Adrenal gland (tissue), 12 donors: ENCODE measurements around the gene PRKAR1A. TPM values are rescaled to one million over a fixed set of nuclear protein-coding genes. Genes with fewer than 3 reads are reported as not detected.

Source experiments
- DNase-seq, 7 donors: peaks; one replicate each; pipeline ENCODE4 v3.0.0-alpha.2; 2019 to 2020
- H3K27ac ChIP-seq, 5 donors: fragments of 200-600 bp; sonication (generic) in 4 of 5; 1 replicate in 3 of 5; 2 replicates in 2 of 5; pipeline versions ENCODE4 v1.5.1 to v1.8.0; 2016 to 2020; ENCODE audit warnings: mild to moderate bottlenecking in 1 of 5
- H3K27me3 ChIP-seq: fragments of 200-600 bp; 2 replicates; pipeline ENCODE4 v1.8.0; 2021
- H3K36me3 ChIP-seq, 2 donors: fragments of 200-600 bp; replicated peaks in 1 of 2; 1 replicate in 1 of 2; 2 replicates in 1 of 2; pipeline versions ENCODE4 v1.5.1 to v1.8.0; 2018 to 2022
- H3K4me1 ChIP-seq, 2 donors: fragments of 200-600 bp; replicated peaks in 1 of 2; 1 replicate in 1 of 2; 2 replicates in 1 of 2; pipeline versions ENCODE4 v1.5.1 to v1.8.0; 2018 to 2021
- H3K4me3 ChIP-seq, 4 donors: fragments of 200-600 bp; sonication (generic) in 3 of 4; one replicate each; pipeline ENCODE4 v1.5.1; 2016 to 2018
- H3K9me3 ChIP-seq, 3 donors: fragments of 200-600 bp; sonication (generic) in 1 of 3; replicated peaks in 1 of 3; 1 replicate in 2 of 3; 2 replicates in 1 of 3; pipeline versions ENCODE4 v1.5.1 to v1.8.0; 2016 to 2021
- POLR2A ChIP-seq, 2 donors: fragments of 450-650 bp; IDR thresholded peaks; one replicate each; pipeline ENCODE4 v1.6.1; 2017; ENCODE audit warnings: antibody characterized with exemption in 2 of 2, mild to moderate bottlenecking in 2 of 2, moderate library complexity in 1 of 2
- WGBS, 4 donors: extraction: QIAGEN DNeasy Blood & Tissue Kit in 2 of 4; methylation state at CpG; one replicate each; pipeline versions ENCODE4 v1.1.5 to v1.1.7; 2013 to 2017; 5-methylcytosine and 5-hydroxymethylcytosine counted together
- intact Hi-C, 2 donors: fragments of 100-400 bp; cut with DNase I; formaldehyde crosslinking; loops; one replicate each; pipeline versions ENCODE4 v1.14.1 to v1.15.0; 2022 to 2023
- polyA plus RNA-seq, 3 donors: library from polyadenylated mRNA; stranded (reverse); fragments of 200-250 nt in 2 of 3; fragments of 350-450 nt in 1 of 3; fragmentation: Illumina TruSeq in 1 of 3; extraction: RNeasy Lipid Tissue Mini Kit (QIAGEN cat#74804) in 1 of 3; gene quantifications; one replicate each; pipeline ENCODE4 v1.2.3, GENCODE V29; 2013 to 2014
- total RNA-seq, 9 donors: library from RNA; depleted of rRNA in 4 of 9; stranded (reverse); fragments of >200 nt in 4 of 9; fragments of 120-200 nt in 1 of 9; fragmentation: NEBNext Ultra II Directional in 1 of 9; extraction: Animal tissue kit (Norgen Biotek cat#: 25700) in 1 of 9; gene quantifications; one replicate each; pipeline versions ENCODE4 v1.1.0 to v1.2.4, GENCODE V29; 2013 to 2023
- TF ChIP-seq, protein P1 (sequence below), 6 experiments: fragments of 450-650 bp in 4 of 6; fragments of 200-600 bp in 2 of 6; sonication (generic) in 1 of 6; IDR thresholded peaks; 1 replicate in 5 of 6; 2 replicates in 1 of 6; pipeline versions ENCODE4 v1.5.1 to v1.8.0; 2016 to 2021; ENCODE audit warnings: antibody characterized with exemption in 6 of 6, mild to moderate bottlenecking in 2 of 6, moderate library complexity in 1 of 6
- donor health status: healthy with polysubstance abuse.
- donor health status: Bipolar disorder and iron deficiency.
- donor health status: DM: yes; HTN: yes; CAD: no.
- donor health status: DM: no; HTN: no; CAD: no.
- donor health status: DM: no; HTN: no; CAD: no.
- donor health status: DM: yes; HTN: yes; CAD: no.

The PRKAR1A gene
- total and polyA plus RNA-seq, 12 donors: 56.3 to 585 (median 388) TPM

DNA sequence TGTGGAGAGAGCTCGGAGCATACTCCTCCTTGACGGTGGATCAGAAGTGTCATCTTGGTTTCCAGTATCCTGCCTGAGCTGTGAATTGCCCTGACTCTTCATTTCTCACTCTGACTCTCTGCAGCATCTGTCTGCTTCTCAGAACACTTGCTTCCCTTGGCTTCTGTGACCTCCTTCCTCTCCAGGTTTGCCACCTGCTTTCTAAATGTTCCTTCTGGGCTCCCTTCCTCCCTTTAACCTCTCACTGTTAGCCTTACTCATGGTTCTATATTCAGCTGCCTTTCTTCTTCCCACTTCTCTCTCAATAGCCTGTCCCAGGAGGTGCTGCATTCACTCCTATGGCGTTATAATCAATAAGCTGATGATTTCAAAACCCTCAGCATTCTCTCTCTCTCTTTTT is 11.2 kb upstream of the PRKAR1A start:
- Histone ChIP-seq H3K4me3 (no peak overlapping the region), H3K9me3 (no peaks in the 10 kb centered on the region), H3K27ac (no peak overlapping the region), H3K36me3 (no peaks in the 10 kb centered on the region), H3K4me1 (peaks cover 5 to 17% of the 10 kb centered on the region in 2 donors), H3K27me3 (no peaks in the 10 kb centered on the region)
- DNase-seq: no peak
- TF ChIP-seq, protein P1, sequence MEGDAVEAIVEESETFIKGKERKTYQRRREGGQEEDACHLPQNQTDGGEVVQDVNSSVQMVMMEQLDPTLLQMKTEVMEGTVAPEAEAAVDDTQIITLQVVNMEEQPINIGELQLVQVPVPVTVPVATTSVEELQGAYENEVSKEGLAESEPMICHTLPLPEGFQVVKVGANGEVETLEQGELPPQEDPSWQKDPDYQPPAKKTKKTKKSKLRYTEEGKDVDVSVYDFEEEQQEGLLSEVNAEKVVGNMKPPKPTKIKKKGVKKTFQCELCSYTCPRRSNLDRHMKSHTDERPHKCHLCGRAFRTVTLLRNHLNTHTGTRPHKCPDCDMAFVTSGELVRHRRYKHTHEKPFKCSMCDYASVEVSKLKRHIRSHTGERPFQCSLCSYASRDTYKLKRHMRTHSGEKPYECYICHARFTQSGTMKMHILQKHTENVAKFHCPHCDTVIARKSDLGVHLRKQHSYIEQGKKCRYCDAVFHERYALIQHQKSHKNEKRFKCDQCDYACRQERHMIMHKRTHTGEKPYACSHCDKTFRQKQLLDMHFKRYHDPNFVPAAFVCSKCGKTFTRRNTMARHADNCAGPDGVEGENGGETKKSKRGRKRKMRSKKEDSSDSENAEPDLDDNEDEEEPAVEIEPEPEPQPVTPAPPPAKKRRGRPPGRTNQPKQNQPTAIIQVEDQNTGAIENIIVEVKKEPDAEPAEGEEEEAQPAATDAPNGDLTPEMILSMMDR (IDR thresholded peaks at IDR 0.05): no peak
- no peak for TF ChIP-seq POLR2A (IDR thresholded peaks at IDR 0.05)
- intact Hi-C loops: no loop called here
- 77 to 84% (median 82%) methylated on average over 3 of the region's 3 CpGs for WGBS, 4 donors

DNA sequence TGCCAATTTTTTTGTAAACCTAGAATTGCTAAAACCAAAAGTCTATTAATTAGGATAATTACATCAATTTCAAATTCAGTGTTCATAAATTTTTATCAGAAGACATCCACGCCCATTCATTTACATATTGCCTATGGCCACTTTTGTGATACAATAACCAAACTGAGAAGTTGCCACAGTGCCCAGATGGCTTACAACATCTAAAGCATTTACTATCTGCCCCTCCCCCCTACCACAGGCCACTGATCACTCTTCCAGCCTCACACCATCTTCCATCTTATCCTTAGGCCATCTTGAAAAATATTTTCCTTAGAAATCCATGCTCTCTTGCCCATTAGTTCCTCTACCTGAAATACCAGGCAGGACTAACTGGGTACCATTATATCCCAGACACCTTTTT is 6.3 kb upstream of the PRKAR1A start:
- H3K27me3 ChIP-seq: no peaks in the 10 kb centered on the region
- no peak overlapping the region for H3K4me3 ChIP-seq
- H3K4me1 ChIP-seq: peaks cover 14 to 31% of the 10 kb centered on the region in 2 donors
- no peaks in the 10 kb centered on the region for H3K36me3 ChIP-seq
- 88 to 97% (median 94%) methylated on average over 1 of the region's 1 CpG for WGBS, 4 donors
- H3K27ac ChIP-seq: no peak overlapping the region
- TF ChIP-seq, protein P1 (IDR thresholded peaks at IDR 0.05): no peak
- no peak for TF ChIP-seq POLR2A (IDR thresholded peaks at IDR 0.05)
- intact Hi-C loops: no loop called here
- H3K9me3 ChIP-seq: no peaks in the 10 kb centered on the region
- DNase-seq: no peak

DNA sequence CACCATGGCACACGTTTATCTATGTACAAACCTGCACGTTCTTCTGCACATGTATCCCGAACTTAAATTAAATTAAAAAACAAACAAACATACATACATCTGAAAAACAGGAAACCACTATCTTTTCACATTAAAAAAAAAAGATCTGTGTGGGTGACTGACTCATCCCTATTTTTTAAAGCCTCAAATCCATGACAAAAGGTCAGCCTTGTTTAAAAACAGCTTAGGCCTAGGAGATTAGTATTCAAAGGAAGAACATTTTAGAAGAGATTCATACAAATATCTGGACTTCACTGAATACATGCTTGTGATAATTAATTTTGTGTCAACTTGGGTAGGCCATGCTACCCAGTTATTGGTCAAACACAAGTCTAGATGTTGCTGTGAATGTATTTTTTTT is 4.7 kb upstream of the PRKAR1A start:
- Histone ChIP-seq H3K4me3 (no peak overlapping the region), H3K4me1 (peaks cover 14 to 36% of the 10 kb centered on the region in 2 donors), H3K36me3 (no peaks in the 10 kb centered on the region), H3K27me3 (no peaks in the 10 kb centered on the region), H3K27ac (peak overlapping the region in 2 of 5 donors; percentile 13 to 54), H3K9me3 (no peaks in the 10 kb centered on the region)
- TF ChIP-seq POLR2A (IDR thresholded peaks at IDR 0.05): no peak
- TF ChIP-seq, protein P1 (IDR thresholded peaks at IDR 0.05): no peak
- DNase-seq: no peak
- 46 to 51% (median 49%) methylated on average over 3 of the region's 3 CpGs for WGBS, 4 donors
- intact Hi-C loops: no loop called here

DNA sequence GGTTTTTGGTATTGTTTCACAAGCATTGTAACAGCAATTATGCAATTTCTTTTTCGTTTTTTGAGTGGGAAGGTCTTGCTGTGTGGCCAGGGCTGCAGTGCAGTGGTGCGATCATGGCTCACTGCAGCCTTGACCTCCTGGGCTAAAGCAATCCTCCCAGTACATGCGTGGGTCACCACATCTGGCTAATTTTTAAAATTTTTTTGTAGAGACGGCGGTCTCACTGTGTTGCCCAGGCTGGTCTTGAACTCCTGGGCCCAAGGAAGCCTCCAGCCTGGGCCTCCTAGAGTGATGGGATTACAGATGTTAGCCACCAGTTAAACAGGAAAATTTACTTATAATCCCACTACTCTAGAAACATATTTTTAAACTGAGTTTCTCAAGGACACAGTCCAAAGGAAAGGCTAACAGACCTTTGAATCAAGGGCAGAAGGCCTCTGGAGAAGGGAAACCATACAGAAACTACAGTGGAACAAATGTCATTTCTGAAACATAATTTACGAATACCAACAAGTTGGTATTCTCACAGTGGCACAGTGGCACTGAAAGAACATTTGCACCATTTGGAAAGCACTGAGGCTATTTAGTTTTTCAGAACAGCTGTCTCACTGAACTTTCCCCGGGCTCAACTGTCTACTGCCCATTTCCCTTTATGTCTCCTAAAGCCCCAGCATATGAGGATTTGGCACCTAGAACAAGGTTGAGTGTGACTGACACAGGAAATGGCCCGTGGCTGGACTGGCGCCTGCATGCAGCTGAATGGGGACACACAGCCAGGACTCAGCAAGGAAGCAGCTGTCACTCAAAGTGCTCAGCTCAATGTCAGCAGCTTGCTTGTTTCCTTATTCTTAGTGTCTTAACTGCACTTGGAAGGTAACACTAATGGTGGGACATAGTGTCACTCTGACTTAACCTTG is 2.8 kb upstream of the PRKAR1A start:
- H3K9me3 ChIP-seq: no peaks in the 10 kb centered on the region
- H3K4me1 ChIP-seq: peaks cover 15 to 42% of the 10 kb centered on the region in 2 donors
- 35 to 38% (median 37%) methylated on average over 9 of the region's 9 CpGs for WGBS, 4 donors
- no peaks in the 10 kb centered on the region for H3K27me3 ChIP-seq
- intact Hi-C loops: no loop called here
- peak in 6 of 7 donors; percentile 41 to 76 (median 58) for DNase-seq
- H3K36me3 ChIP-seq: no peaks in the 10 kb centered on the region
- peak overlapping the region in 3 of 5 donors; percentile 19 to 99 (median 31) for H3K27ac ChIP-seq
- no peak overlapping the region for H3K4me3 ChIP-seq
- no peak for TF ChIP-seq POLR2A (IDR thresholded peaks at IDR 0.05)
- TF ChIP-seq, protein P1 (IDR thresholded peaks at IDR 0.05): no peak
